Activated CD8-positive, alpha-beta T cell treated with anti-CD3 and anti-CD28 coated beads for 36 hours (primary cell): ENCODE measurements around the gene KAZN. TPM values are rescaled to one million over a fixed set of nuclear protein-coding genes. Genes with fewer than 3 reads are reported as not detected.

Source experiments
- ATAC-seq: fragments of 200-7000 bp; cut with Tn5 transposase; one replicate; pipeline ENCODE4 v1.10.0; 2021; ENCODE audit warnings: mild to moderate bottlenecking, moderate library complexity
- CTCF ChIA-PET: fragments of 350-600 bp; sonication (Branson Sonifier 250); formaldehyde crosslinking; loops from one replicate; lab custom pipeline; 2021; ENCODE audit warnings: antibody characterized with exemption; lab: Charles Lee
- POLR2A ChIA-PET: fragments of 350-600 bp; sonication (Branson Sonifier 250); formaldehyde crosslinking; loops from one replicate; lab custom pipeline; 2021; ENCODE audit warnings: antibody characterized with exemption; lab: Charles Lee
- DNase-seq: peaks from one replicate; pipeline ENCODE4 v3.0.0-alpha.2; 2020
- H3K27ac Mint-ChIP-seq: one replicate; pipeline ENCODE4 v1.8.0; 2021; ENCODE audit warnings: mild to moderate bottlenecking, mixed read lengths
- H3K27me3 Mint-ChIP-seq: one replicate; pipeline ENCODE4 v1.8.0; 2021; ENCODE audit warnings: mixed read lengths
- H3K36me3 Mint-ChIP-seq: one replicate; pipeline ENCODE4 v1.8.0; 2021; ENCODE audit warnings: low read depth, mixed read lengths
- H3K4me1 Mint-ChIP-seq: one replicate; pipeline ENCODE4 v1.8.0; 2021; ENCODE audit warnings: low read depth, mixed read lengths
- H3K4me3 Mint-ChIP-seq: one replicate; pipeline ENCODE4 v1.8.0; 2021; ENCODE audit warnings: mild to moderate bottlenecking, moderate library complexity, mixed read lengths
- H3K9me3 Mint-ChIP-seq: one replicate; pipeline ENCODE4 v1.8.0; 2021; ENCODE audit warnings: mixed read lengths
- intact Hi-C: fragments of 100-400 bp; cut with micrococcal nuclease; formaldehyde crosslinking; loops from one replicate; pipeline ENCODE4 v1.10.0; 2022
- total RNA-seq, 2 experiments: library from RNA; stranded (reverse); gene quantifications; one replicate each; pipeline ENCODE4 v1.2.3, GENCODE V29; 2021
- TF ChIP-seq, protein P1 (sequence below): fragments of 200-600 bp; IDR thresholded peaks from one replicate; pipeline ENCODE4 v1.8.0; 2022; ENCODE audit warnings: antibody characterized with exemption, mild to moderate bottlenecking

KAZN gene
- total RNA-seq, 2 experiments from 2014 or later, result 1.7 to 1.9 TPM

DNA sequence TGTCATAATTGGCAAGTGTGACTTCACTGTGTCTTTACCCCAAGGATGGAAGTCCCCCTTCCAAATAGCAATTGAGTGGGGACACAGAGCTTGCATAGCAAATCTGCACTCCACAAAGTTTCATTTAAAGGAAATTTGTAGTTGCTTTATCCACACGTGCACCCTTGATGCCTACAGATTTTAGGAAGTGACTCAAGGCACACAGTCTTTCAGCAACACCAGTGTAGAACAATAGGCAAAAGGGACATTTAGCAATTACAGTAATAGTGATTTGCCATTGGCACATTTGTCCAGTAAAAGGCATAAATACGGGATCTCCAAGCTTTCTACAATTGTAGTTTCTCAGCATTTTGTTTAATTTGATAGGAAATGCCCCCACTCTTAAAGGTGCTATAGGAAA lies 43.4 kb upstream of the KAZN start:
- H3K27me3 Mint-ChIP-seq, result peaks cover 5% of the 10 kb centered on the region

DNA sequence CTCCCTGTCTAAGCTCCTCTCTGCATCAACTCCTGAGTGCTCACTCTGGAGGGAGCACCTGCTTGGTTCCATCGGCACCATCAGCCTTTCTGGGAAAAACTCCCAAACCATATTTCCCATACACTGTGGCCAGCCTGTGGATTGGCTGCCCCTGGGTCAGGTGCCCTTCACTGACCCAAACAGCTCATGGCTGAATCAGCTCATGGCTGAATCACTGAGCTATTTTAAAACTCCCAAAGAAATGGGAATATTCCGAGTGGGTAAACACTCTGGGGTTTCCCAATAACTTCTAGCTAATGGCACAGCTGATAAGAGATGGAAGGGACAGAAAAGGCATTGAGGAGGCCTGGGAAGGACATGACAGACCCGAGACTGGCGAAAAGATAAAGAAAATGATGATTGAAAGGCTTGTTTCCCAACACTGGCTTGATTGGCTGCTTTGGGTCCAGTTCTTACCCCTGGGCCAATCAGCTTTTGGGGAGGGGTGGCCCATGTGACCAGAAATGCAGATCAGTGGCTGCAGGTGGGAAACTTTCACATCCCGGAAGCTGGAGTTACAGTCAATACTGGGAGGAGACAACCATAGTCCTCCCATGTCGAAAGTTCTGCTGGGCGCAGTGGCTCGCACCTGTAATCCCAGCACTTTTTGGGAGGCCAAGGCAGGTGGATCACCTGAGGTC lies 37.3 kb upstream of the KAZN start:
- peaks cover 2% of the 10 kb centered on the region for H3K27me3 Mint-ChIP-seq
- ChIA-PET POLR2A (no interaction called here), CTCF (no interaction called here)
- DNase-seq (no peak), ATAC-seq (no peak)
- H3K4me1 Mint-ChIP-seq, result no peaks in the 10 kb centered on the region
- no peak overlapping the region for H3K4me3 Mint-ChIP-seq
- H3K9me3 Mint-ChIP-seq, result no peaks in the 10 kb centered on the region
- TF ChIP-seq, protein P1, sequence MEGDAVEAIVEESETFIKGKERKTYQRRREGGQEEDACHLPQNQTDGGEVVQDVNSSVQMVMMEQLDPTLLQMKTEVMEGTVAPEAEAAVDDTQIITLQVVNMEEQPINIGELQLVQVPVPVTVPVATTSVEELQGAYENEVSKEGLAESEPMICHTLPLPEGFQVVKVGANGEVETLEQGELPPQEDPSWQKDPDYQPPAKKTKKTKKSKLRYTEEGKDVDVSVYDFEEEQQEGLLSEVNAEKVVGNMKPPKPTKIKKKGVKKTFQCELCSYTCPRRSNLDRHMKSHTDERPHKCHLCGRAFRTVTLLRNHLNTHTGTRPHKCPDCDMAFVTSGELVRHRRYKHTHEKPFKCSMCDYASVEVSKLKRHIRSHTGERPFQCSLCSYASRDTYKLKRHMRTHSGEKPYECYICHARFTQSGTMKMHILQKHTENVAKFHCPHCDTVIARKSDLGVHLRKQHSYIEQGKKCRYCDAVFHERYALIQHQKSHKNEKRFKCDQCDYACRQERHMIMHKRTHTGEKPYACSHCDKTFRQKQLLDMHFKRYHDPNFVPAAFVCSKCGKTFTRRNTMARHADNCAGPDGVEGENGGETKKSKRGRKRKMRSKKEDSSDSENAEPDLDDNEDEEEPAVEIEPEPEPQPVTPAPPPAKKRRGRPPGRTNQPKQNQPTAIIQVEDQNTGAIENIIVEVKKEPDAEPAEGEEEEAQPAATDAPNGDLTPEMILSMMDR, result no peak
- H3K27ac Mint-ChIP-seq, result no peak overlapping the region
- intact Hi-C loops, result no loop called here
- H3K36me3 Mint-ChIP-seq, result no peaks in the 10 kb centered on the region

More for the DNA sequence above, 43.4 kb upstream of the KAZN start:
- TF ChIP-seq, protein P1, result no peak
- H3K36me3 Mint-ChIP-seq, result no peaks in the 10 kb centered on the region
- no peak overlapping the region for H3K27ac Mint-ChIP-seq
- ATAC-seq (no peak), DNase-seq (no peak)
- intact Hi-C loops, result no loop called here
- H3K9me3 Mint-ChIP-seq, result no peaks in the 10 kb centered on the region
- H3K4me3 Mint-ChIP-seq, result no peak overlapping the region
- ChIA-PET POLR2A (no interaction called here), CTCF (no interaction called here)
- no peaks in the 10 kb centered on the region for H3K4me1 Mint-ChIP-seq

DNA sequence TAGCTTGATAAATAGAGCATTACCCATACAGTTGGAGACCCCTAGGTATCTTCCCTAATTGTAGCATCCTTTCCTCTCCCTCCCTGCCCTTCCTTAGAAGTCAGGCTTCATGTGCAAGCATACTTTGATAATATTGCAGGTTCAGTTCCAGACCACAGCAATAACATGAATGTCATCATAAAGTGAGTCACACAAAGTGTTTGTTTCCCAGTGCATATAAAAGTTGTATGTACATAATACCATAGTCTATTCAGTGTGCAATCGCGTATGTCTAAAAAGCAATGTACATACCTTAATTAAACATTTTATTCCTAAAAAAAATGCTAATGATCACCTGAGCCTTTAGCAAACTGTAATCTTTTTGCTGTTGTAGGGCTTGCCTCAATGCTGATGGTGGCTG lies 33.4 kb upstream of the KAZN start:
- H3K36me3 Mint-ChIP-seq, result no peaks in the 10 kb centered on the region
- peaks cover 2% of the 10 kb centered on the region for H3K9me3 Mint-ChIP-seq
- CTCF ChIA-PET, result no interaction called here
- POLR2A ChIA-PET, result no interaction called here
- H3K4me3 Mint-ChIP-seq, result no peak overlapping the region
- TF ChIP-seq, protein P1, result no peak
- no peak for ATAC-seq
- H3K27ac Mint-ChIP-seq, result no peak overlapping the region
- H3K4me1 Mint-ChIP-seq, result no peaks in the 10 kb centered on the region
- no peak for DNase-seq
- intact Hi-C loops, result no loop called here
- H3K27me3 Mint-ChIP-seq, result peaks cover 1% of the 10 kb centered on the region

DNA sequence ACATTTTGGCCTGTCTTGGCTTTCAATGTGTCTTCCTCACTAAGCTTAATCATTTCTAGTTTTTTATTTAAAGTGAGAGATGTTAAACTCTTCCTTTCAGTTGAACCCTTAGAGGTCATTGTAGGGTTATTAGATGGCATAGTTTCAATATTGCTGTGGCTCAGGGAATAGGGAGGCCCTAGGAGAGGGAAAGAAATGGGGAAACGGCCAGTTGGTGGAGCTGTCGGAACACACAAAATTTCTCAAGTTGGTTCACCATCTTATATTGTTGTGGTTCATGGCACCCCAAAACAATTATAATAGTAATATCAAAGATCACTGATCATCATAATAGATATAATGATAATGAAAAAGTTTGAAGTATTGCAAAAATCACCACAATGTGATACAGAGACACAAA lies 31.4 kb upstream of the KAZN start:
- peaks cover 4% of the 10 kb centered on the region for H3K9me3 Mint-ChIP-seq
- intact Hi-C loops, result no loop called here
- ChIA-PET CTCF (no interaction called here), POLR2A (no interaction called here)
- peaks cover 9% of the 10 kb centered on the region for H3K27me3 Mint-ChIP-seq
- TF ChIP-seq, protein P1, result no peak
- no peaks in the 10 kb centered on the region for H3K4me1 Mint-ChIP-seq
- ATAC-seq, result no peak
- no peak for DNase-seq
- H3K4me3 Mint-ChIP-seq, result no peak overlapping the region
- no peaks in the 10 kb centered on the region for H3K36me3 Mint-ChIP-seq
- no peak overlapping the region for H3K27ac Mint-ChIP-seq

DNA sequence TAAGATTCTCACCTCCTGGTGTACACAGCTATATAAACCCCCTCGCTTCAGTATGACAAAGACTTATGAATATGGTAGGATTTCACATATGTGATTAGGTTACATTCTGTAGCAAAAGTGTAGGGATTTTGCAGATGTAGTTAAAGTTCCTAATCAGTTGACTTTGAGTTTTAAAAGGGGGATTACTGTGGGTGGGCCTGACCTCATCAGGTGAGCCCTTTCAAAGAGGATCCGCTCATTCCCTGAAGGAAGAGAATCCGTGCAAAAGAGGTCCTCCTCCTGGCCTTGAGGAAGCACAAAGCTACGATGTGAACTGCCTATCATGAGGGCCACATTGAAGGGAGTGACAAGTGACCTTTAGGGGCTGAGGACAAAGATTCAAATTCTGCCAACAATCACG lies 30.6 kb upstream of the KAZN start:
- CTCF ChIA-PET, result no interaction called here
- no peaks in the 10 kb centered on the region for H3K4me1 Mint-ChIP-seq
- H3K4me3 Mint-ChIP-seq, result no peak overlapping the region
- H3K36me3 Mint-ChIP-seq, result no peaks in the 10 kb centered on the region
- POLR2A ChIA-PET, result no interaction called here
- H3K27me3 Mint-ChIP-seq, result peaks cover 10% of the 10 kb centered on the region
- no peak overlapping the region for H3K27ac Mint-ChIP-seq
- TF ChIP-seq, protein P1, result no peak
- intact Hi-C loops, result no loop called here
- ATAC-seq, result no peak
- no peak for DNase-seq
- peaks cover 4% of the 10 kb centered on the region for H3K9me3 Mint-ChIP-seq
